ENCODE results near the gene MPHOSPH6. TPM values are rescaled to one million over a fixed set of nuclear protein-coding genes. Genes with fewer than 3 reads are reported as not detected.

The MPHOSPH6 gene
- total and polyA plus RNA-seq, 2 donors from 2014 or later, result 22.7 to 28.2 TPM

GRCh38 chr16:82119405-82119804 is 50.6 kb downstream of the MPHOSPH6 start:
- no peak for TF ChIP-seq CTCF (IDR thresholded peaks at IDR 0.05; ENCODE audit: borderline replicate concordance, extremely low read depth, insufficient read depth)
- Histone ChIP-seq H3K4me3 (ENCODE audit: low read length in 3 of 3) (no peak overlapping the region), H3K27ac (ENCODE audit: low read depth in 2 of 2, low read length in 2 of 2) (no peak overlapping the region), H3K4me1 (ENCODE audit: control insufficient read depth in 2 of 3, insufficient read depth in 2 of 3, low read depth in 1 of 3, low read length in 3 of 3) (no peaks in the 10 kb centered on the region), H3K9ac (ENCODE audit: low read length in 3 of 3) (no peak overlapping the region), H3K27me3 (ENCODE audit: control insufficient read depth, insufficient read depth, low read length) (no peaks in the 10 kb centered on the region), H3K9me3 (ENCODE audit: control insufficient read depth in 2 of 3, insufficient read depth in 1 of 3, low read length in 3 of 3) (no peaks in the 10 kb centered on the region), H3K36me3 (ENCODE audit: control insufficient read depth in 2 of 3, insufficient read depth in 3 of 3, low read length in 3 of 3) (no peaks in the 10 kb centered on the region)
- DNase-seq (no peak), FAIRE-seq (no peak)
- intact Hi-C loops (cut with DNase I), result no loop called here

GRCh38 chr16:82118749-82119148 is 51.3 kb downstream of the MPHOSPH6 start:
- H3K9ac ChIP-seq (ENCODE audit: low read length in 3 of 3), result no peak overlapping the region
- intact Hi-C loops (cut with DNase I), result no loop called here

GRCh38 chr16:82116535-82116934 is 53.5 kb downstream of the MPHOSPH6 start:
- Histone ChIP-seq H3K4me3 (ENCODE audit: low read length in 3 of 3) (no peak overlapping the region), H3K27ac (ENCODE audit: low read depth in 2 of 2, low read length in 2 of 2) (no peak overlapping the region), H3K9ac (ENCODE audit: low read length in 3 of 3) (no peak overlapping the region), H3K27me3 (ENCODE audit: control insufficient read depth, insufficient read depth, low read length) (no peaks in the 10 kb centered on the region), H3K4me1 (ENCODE audit: control insufficient read depth in 2 of 3, insufficient read depth in 2 of 3, low read depth in 1 of 3, low read length in 3 of 3) (no peaks in the 10 kb centered on the region), H3K36me3 (ENCODE audit: control insufficient read depth in 2 of 3, insufficient read depth in 3 of 3, low read length in 3 of 3) (no peaks in the 10 kb centered on the region), H3K9me3 (ENCODE audit: control insufficient read depth in 2 of 3, insufficient read depth in 1 of 3, low read length in 3 of 3) (no peaks in the 10 kb centered on the region)
- TF ChIP-seq CTCF (IDR thresholded peaks at IDR 0.05; ENCODE audit: borderline replicate concordance, extremely low read depth, insufficient read depth), result no peak
- DNase-seq (no peak), FAIRE-seq (no peak)
- intact Hi-C loops (cut with DNase I), result no loop called here

More at GRCh38 chr16:82118749-82119148, 51.3 kb downstream of the MPHOSPH6 start:
- DNase-seq (no peak), FAIRE-seq (no peak)
- Histone ChIP-seq H3K9me3 (ENCODE audit: control insufficient read depth in 2 of 3, insufficient read depth in 1 of 3, low read length in 3 of 3) (no peaks in the 10 kb centered on the region), H3K36me3 (ENCODE audit: control insufficient read depth in 2 of 3, insufficient read depth in 3 of 3, low read length in 3 of 3) (no peaks in the 10 kb centered on the region), H3K4me1 (ENCODE audit: control insufficient read depth in 2 of 3, insufficient read depth in 2 of 3, low read depth in 1 of 3, low read length in 3 of 3) (no peaks in the 10 kb centered on the region), H3K27me3 (ENCODE audit: control insufficient read depth, insufficient read depth, low read length) (no peaks in the 10 kb centered on the region), H3K4me3 (ENCODE audit: low read length in 3 of 3) (no peak overlapping the region), H3K27ac (ENCODE audit: low read depth in 2 of 2, low read length in 2 of 2) (no peak overlapping the region)
- TF ChIP-seq CTCF (IDR thresholded peaks at IDR 0.05; ENCODE audit: borderline replicate concordance, extremely low read depth, insufficient read depth), result no peak

- H3K36me3 ChIP-seq (ENCODE audit: control insufficient read depth in 2 of 3, insufficient read depth in 3 of 3, low read length in 3 of 3), result no peaks in the 10 kb centered on the region
- H3K4me3 ChIP-seq (ENCODE audit: low read length in 3 of 3), result no peak overlapping the region
- FAIRE-seq, result no peak
- H3K27ac ChIP-seq (ENCODE audit: low read depth in 2 of 2, low read length in 2 of 2), result no peak overlapping the region
- no peak for DNase-seq
- intact Hi-C loops (cut with DNase I), result no loop called here
- TF ChIP-seq CTCF (IDR thresholded peaks at IDR 0.05; ENCODE audit: borderline replicate concordance, extremely low read depth, insufficient read depth), result no peak
- H3K9ac ChIP-seq (ENCODE audit: low read length in 3 of 3), result no peak overlapping the region
- H3K27me3 ChIP-seq (ENCODE audit: control insufficient read depth, insufficient read depth, low read length), result no peaks in the 10 kb centered on the region
- H3K9me3 ChIP-seq (ENCODE audit: control insufficient read depth in 2 of 3, insufficient read depth in 1 of 3, low read length in 3 of 3), result no peaks in the 10 kb centered on the region
- H3K4me1 ChIP-seq (ENCODE audit: control insufficient read depth in 2 of 3, insufficient read depth in 2 of 3, low read depth in 1 of 3, low read length in 3 of 3), result no peaks in the 10 kb centered on the region
Observed at GRCh38 chr16:82113741-82114140, 56.3 kb downstream of the MPHOSPH6 start.

Data from kidney (tissue), 14 donors.